ENCODE data around the gene PPP1R10.

PPP1R10 gene

GRCh38 chr6:30603961-30604360 is 13.1 kb downstream of the PPP1R10 start:
- H3K4me3 ChIP-seq (replicated peaks; ENCODE audit: low read depth, low read length) = no peak overlapping the region
- TF ChIP-seq, protein P1, sequence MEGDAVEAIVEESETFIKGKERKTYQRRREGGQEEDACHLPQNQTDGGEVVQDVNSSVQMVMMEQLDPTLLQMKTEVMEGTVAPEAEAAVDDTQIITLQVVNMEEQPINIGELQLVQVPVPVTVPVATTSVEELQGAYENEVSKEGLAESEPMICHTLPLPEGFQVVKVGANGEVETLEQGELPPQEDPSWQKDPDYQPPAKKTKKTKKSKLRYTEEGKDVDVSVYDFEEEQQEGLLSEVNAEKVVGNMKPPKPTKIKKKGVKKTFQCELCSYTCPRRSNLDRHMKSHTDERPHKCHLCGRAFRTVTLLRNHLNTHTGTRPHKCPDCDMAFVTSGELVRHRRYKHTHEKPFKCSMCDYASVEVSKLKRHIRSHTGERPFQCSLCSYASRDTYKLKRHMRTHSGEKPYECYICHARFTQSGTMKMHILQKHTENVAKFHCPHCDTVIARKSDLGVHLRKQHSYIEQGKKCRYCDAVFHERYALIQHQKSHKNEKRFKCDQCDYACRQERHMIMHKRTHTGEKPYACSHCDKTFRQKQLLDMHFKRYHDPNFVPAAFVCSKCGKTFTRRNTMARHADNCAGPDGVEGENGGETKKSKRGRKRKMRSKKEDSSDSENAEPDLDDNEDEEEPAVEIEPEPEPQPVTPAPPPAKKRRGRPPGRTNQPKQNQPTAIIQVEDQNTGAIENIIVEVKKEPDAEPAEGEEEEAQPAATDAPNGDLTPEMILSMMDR (IDR thresholded peaks at IDR 0.05; ENCODE audit: low read length, missing control alignments) = no peak
- DNase-seq (ENCODE audit: low read depth) = no peak

DNA sequence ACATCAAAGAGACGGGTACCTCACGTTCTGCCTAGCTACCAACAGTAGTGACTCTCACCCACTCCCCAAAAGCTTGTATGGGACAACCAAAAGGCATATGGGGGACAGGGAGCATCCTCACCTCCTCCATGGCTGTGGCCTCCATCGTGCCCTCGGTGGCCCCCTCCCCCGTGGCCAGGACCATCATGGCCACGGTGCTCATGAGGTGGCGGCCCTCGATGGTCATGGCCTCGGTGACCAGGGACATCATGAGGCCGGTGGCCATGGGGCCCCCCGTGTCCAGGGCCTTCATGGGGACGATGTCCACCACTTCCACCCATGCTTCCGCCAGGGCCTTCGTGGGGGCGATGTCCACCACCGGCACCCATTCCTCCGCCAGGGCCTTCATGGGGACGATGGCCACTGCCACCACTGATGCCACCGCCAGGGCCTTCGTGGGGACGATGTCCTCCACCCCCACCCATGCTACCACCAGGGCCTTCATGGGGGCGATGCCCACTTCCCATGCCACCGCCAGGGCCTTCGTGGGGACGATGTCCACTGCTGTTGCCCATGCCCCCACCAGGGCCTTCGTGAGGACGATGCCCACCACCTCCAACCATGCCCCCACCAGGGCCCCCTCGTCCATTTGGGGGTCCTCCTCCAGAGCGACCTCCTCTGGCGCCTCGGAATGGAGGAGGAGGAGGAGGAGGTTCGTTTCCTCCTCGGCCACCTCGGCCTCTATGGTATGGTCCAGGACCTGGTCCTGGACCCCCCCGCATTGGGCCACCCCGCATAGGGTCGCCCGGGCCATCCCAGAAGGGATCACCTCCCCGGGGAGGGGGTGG is 15.0 kb downstream of the PPP1R10 start:
- DNase-seq (ENCODE audit: low read depth) = no peak
- TF ChIP-seq, protein P1 (IDR thresholded peaks at IDR 0.05; ENCODE audit: low read length, missing control alignments) = no peak
- H3K4me3 ChIP-seq (replicated peaks; ENCODE audit: low read depth, low read length) = no peak overlapping the region

GRCh38 chr6:30601436-30601814 is 15.6 kb downstream of the PPP1R10 start:
- H3K4me3 ChIP-seq (replicated peaks; ENCODE audit: low read depth, low read length) = no peak overlapping the region
- TF ChIP-seq, protein P1 (IDR thresholded peaks at IDR 0.05; ENCODE audit: low read length, missing control alignments) = no peak
- no peak for DNase-seq (ENCODE audit: low read depth)

DNA sequence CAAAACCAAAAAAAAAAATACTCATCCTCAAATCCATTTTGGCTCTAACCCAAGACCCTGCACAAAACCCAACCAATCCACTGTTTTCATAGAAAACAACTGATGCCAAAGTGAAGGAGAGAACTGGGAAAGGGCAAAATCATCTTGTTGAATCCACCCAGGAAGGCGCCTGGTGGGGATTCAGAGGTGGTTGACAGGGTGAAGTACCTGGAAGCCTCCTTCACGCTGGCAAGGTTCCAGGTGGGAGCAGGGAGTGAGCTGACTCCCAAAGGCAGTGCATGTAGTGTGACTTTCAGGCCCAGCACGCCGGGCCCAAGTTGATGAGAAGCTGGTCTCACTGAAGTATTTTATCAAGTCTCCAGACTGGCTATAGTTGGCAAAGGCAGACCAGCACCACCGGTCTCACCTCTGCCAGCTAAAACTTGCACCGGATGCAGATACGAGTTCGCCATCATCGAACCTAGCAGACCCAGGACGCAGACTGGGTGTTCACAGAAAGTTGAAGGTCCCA is 16.5 kb downstream of the PPP1R10 start:
- H3K4me3 ChIP-seq (replicated peaks; ENCODE audit: low read depth, low read length) = no peak overlapping the region
- TF ChIP-seq, protein P1 (IDR thresholded peaks at IDR 0.05; ENCODE audit: low read length, missing control alignments) = no peak
- no peak for DNase-seq (ENCODE audit: low read depth)

GRCh38 chr6:30599625-30600324 is 17.3 kb downstream of the PPP1R10 start:
- TF ChIP-seq, protein P1 (IDR thresholded peaks at IDR 0.05; ENCODE audit: low read length, missing control alignments) = no peak

DNA sequence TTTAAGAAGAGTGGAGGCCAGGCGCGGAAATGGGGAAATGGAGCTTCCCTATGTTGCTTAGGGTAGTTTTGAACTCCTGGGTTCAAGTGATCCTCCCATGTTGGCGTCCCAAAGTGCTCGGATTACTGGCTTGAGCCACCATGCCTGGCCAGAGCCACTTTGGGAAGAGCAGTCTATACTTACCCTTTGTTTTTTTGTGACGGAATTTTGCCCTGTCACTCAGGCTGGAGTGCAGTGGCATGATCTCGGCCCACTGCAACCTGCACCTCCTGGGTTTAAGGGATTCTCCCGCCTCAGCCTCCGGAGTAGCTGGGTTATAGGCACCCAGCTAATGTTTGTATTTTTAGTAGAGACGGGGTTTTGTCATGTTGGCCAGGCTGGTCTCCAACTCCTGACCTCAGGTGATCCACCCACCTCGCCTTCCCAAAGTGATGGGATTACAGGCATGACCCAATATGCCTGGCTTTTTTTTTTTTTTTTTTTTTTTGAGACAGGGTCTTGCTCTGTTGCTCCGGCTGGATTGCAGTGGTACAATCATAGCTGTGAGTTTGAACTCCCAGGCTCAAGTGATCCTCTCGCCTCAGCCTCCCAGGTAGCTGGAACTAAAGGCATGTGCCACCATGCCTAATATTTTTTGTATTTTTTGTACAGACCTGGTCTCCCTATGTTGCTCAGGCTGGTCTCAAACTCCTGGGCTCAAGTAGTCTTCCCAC is 18.0 kb downstream of the PPP1R10 start:
- no peak for DNase-seq (ENCODE audit: low read depth)
- TF ChIP-seq, protein P1 (IDR thresholded peaks at IDR 0.05; ENCODE audit: low read length, missing control alignments) = no peak
- no peak overlapping the region for H3K4me3 ChIP-seq (replicated peaks; ENCODE audit: low read depth, low read length)

More at GRCh38 chr6:30599625-30600324, 17.3 kb downstream of the PPP1R10 start:
- DNase-seq (ENCODE audit: low read depth) = no peak
- no peak overlapping the region for H3K4me3 ChIP-seq (replicated peaks; ENCODE audit: low read depth, low read length)

Measured in fibroblast of pulmonary artery (primary cell).